GF-D8 (cell line): Measurements from ENCODE around the gene ENHO.

Experiments
- DNase-seq: peaks from one replicate; lab custom pipeline; 2025; lab: John Stamatoyannopoulos, UW

ENHO gene

DNA sequence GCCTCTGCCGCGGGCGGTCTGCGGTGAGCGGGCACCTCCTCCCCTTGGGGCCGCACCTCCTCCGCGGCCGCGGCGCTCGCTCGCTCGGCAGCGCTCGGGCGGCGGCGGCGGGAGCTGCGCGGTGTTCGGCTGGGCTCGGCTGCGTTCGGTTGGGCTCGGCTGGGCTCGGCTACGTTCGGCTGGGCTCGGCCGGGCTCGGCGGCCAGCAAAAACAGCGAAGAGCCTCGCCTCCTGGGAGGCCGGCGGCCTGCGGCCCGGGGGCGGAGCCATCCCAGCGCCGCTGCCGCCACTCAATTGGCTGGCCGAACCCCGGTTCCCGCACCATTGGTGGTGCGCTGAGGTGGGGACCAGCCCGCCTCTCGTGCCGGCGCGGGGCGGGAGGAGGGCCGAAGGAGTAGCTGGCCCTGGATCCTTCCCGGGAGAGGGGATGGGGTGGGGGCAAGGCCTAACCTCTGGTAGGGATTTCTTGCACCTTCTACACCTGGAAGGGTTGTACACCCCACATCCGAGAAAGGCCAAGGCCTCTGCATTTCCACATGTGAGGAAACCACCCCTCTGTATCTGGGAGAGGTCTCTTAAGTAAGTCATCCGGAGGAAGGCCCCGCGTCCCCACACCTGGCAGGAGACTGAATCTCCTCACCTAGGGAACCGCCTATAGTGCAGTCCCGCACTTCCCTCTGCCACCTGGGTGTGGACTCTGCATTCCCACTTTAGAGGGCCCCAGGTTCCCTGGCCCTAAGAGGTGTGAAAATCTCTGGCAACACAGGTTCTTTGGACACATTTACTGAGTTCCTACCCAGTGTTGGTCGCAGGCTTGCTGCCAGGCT is at the start of gene ENHO:
ENHO (minus strand) TSS at position 20 of the 827 bp plus-strand sequence. CDS start 1,295 bp downstream, outside the sequence.
- DNase-seq: peak; percentile 39

DNA sequence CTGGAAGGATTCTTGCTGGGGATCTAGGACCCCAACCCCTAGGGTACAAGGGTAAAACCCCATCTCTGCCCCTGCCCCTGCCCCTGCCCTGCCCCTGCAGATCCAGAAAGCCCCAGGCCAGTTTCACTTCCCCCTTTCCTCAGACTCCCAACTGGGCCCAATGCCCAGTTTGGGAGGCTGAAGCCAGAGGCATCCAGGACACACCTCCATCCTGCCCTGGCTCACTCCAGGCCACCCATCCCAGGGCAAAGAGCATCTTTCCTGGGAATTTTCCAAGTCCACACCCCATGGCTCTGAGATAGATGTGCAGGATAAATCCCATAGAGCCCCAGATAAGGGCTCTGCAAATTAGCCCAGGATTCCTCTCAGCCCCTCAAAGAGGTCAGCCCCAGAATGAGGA is 49.3 kb upstream of the ENHO start:
- DNase-seq: no peak

GRCh38 chr9:34571481-34571810 is 48.7 kb upstream of the ENHO start:
- DNase-seq: no peak

- no peak for DNase-seq
These were observed 48.2 kb upstream of the ENHO start for GRCh38 chr9:34570809-34571480.

- DNase-seq: no peak
These were observed 47.6 kb upstream of the ENHO start for GRCh38 chr9:34570376-34570775.

DNA sequence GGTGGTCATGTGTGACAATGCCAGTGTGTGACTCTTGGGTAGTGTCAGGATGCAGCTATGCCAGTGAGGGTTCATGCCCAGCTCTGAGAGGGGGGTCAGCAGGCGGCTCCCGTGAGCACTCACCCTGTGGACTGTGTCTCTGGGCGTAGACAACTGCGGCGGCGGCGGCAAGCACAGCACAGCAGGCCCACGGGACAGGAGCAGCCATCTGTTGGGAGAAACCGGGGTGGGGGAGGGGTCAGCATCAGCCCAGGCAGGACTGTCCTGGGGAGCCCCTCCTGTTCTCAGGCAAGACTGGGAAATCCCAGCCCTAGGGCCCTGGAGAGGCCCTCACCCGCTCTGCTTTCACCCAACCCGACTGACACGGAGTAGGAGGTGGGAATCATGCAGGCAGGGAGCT is 46.0 kb upstream of the ENHO start:
- no peak for DNase-seq

- DNase-seq: no peak
These were observed 45.3 kb upstream of the ENHO start for GRCh38 chr9:34568133-34568532.

- DNase-seq: no peak
These were observed 44.2 kb upstream of the ENHO start for GRCh38 chr9:34566972-34567371.

GRCh38 chr9:34566322-34566721 is 43.5 kb upstream of the ENHO start:
- no peak for DNase-seq

- DNase-seq: no peak
These were observed 43.1 kb upstream of the ENHO start for GRCh38 chr9:34565856-34566255.

GRCh38 chr9:34564617-34565016 is 41.8 kb upstream of the ENHO start:
- no peak for DNase-seq

DNA sequence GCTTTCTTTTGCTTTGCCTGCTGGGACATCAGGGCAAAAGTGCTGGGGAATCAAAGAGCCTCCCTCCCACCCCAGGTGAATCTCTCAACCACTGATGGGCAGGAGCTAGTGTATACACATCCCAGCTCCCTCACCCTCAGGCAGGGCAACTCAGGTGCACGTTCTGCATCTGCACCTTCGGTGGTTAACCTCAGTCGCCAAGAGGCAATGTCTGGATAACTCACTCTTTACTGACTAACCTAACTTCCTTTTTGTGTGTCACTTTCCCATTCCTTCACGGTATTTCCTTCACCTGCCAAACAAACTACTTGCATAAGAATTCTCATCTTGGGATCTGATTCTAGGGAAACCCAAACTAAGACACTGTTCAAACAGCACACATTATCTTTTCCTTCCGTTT is 40.5 kb upstream of the ENHO start:
- no peak for DNase-seq

DNA sequence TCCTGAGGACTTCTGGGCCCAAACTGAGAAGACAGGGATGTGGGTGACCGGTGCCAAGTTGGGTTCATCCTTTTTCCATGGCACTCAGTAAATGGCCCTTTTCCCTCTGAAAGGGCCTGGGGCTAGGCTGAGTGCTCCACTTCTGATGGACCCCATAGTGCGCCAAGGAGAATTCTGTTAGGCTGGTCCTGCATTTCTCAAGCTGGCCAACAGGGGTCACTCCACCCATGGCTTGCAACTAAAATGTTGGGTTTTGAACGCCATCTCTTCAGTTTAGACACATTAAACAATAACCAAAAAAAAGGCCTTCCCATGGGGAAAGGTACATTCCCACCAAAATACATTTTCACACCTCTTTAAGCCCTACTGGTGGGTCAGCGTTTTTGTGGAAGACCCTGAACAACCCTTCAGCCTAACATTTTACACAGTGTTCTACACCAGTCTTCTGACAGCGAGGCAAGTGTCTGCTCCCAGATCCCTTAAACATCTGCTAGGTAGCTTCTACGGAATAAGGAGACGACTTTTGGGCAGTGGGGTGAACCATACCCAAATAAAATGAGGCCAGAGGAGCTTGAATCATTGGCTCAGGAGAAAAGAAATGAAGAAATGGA is 39.5 kb upstream of the ENHO start:
- DNase-seq: no peak

DNA sequence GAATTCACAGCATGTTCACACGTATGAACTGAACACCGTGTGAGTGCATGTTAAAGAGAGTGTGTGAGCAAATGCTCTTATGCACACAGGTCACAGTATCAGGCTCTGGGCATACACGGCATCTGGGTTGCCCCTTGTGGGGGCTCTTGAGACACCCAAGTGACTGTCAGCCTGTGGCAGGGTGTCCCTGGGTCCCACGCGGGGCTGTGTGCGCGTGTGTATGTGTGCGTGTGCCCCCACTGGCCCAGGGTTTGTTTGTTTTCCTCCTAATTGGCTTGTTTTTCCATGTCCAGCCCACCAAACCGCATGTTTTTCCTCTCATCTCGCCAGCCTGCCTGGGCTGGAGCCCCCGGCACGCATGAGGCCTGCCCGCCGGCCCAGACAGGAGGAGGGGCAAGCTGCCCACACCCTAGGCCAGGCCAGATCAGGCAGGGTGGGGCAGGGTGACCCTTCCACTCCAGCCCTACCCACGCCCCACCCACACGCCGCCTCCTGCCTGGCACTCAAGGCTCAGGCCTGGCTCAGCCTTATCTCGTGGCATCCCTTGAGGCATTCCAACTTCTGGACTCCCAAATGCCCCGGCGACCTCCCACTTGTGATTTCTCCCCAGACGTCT is 37.9 kb upstream of the ENHO start:
- no peak for DNase-seq

- DNase-seq: no peak
These were observed 37.0 kb upstream of the ENHO start for GRCh38 chr9:34559624-34560455.

- DNase-seq: no peak
These were observed 36.3 kb upstream of the ENHO start for GRCh38 chr9:34558919-34559623.

DNA sequence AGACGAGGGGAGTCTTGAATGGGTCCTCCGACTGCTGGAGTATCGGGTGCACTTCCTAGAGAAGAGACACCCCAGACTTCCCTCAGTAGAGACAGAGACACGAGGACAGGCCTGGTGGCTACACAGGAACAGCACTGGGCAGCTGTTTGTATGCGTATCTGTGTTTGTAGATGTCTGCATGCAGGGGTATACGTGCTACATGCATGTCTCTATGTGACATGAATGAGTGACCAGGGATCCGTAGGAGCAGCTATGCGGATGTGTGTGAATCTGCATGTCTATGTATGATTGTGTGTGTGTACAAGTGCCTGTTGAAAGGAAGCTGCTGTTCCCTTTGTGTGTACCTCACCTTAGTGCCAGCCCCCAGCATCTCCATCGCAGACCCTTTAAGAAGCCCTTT is 35.6 kb upstream of the ENHO start:
- DNase-seq: no peak

- DNase-seq: no peak
These were observed 34.9 kb upstream of the ENHO start for GRCh38 chr9:34557426-34558321.

GRCh38 chr9:34556949-34557348 is 34.2 kb upstream of the ENHO start:
- DNase-seq: no peak

GRCh38 chr9:34555936-34556525 is 33.2 kb upstream of the ENHO start:
- no peak for DNase-seq
